GM21447 (cell line): Measurements from ENCODE around the gene C1QTNF2.

Experiments
- ATAC-seq: cut with Tn5 transposase; IDR thresholded peaks from one replicate; pipeline ENCODE4 v1.9.1; 2021; ENCODE audit not compliant: unreplicated experiment

The C1QTNF2 gene

GRCh38 chr5:160310140-160310539 is 60.3 kb downstream of the C1QTNF2 start:
- no peak for ATAC-seq

GRCh38 chr5:160306696-160307095 is 63.7 kb downstream of the C1QTNF2 start:
- ATAC-seq: no peak

- no peak for ATAC-seq
Measured at GRCh38 chr5:160305319-160305718, 65.1 kb downstream of the C1QTNF2 start.

- no peak for ATAC-seq
Measured at GRCh38 chr5:160303690-160304089, 66.7 kb downstream of the C1QTNF2 start.

- ATAC-seq: no peak
Measured at GRCh38 chr5:160298189-160298588, 72.2 kb downstream of the C1QTNF2 start.

- ATAC-seq: no peak
Measured at GRCh38 chr5:160297776-160298175, 72.7 kb downstream of the C1QTNF2 start.
